Activated CD4-positive, alpha-beta T cell treated with anti-CD3 and anti-CD28 coated beads for 24 hours (primary cell): ENCODE results near the gene HIGD1B.
A peak's percentile ranks its signal among the peaks of the same experiment; 100 is the strongest.

Experiments used
- DNase-seq, 2 donors: peaks; one replicate each; pipeline ENCODE4 v3.0.0-alpha.2; 2020; ENCODE audit warnings: low read depth in 2 of 2

Gene HIGD1B

DNA sequence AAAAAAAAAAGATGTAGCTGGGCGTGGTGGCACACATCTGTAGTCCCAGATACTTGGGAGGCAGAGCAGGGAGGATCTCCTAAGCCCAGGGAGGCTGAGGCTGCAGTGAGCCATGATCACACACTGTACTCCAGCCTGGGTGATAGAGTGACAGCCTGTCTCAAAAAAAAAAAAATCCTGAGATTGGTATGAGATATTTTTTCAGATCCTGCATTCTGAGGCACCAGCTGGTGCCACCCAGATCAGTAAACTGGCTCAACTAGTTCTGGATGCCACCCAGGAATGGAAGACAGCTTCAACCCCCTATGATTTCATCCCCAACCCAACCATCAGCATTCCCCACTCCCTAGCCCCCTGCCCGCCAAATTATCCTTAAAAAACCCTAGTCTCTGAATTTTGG, 10.5 kb upstream of the HIGD1B start:
- DNase-seq: no peak

DNA sequence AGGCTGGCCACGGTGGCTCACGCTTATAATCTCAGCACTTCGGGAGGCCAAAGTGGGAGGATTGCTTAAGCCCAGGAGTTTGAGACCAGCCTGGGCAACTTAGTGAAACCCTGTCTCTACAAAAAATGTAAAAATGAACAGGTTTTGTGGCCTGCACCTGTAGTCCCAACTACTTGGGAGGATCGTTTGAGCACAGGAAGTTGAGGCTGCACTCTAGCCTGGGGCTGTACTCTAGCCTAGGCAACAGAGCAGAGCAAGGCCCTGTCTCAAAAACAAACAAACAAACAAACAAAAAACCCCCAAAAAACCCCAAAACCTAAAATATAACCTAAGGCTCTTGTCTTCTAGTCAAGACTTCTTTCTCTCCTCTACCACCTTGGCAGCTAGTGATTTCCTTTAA, 7.4 kb upstream of the HIGD1B start:
- no peak for DNase-seq

DNA sequence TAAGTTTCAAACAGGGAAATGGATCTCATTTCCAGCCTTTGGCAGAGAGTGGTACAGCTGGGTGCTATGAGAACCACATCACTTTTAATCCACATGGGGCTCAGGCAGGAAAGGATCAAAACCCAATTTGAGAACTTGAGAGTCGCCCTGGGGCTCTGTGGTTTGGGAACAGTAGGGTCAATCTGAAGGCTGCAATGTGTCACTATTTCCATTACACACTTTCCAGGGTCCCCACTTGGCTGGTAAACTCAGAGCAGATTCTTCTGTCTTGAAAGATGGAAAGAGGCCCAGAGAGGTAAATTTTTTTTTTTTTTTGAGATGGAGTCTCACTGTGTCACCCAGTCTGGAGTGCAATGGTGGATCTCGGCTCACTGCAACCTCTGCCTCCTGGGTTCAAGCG, 6.7 kb upstream of the HIGD1B start:
- DNase-seq: no peak

DNA sequence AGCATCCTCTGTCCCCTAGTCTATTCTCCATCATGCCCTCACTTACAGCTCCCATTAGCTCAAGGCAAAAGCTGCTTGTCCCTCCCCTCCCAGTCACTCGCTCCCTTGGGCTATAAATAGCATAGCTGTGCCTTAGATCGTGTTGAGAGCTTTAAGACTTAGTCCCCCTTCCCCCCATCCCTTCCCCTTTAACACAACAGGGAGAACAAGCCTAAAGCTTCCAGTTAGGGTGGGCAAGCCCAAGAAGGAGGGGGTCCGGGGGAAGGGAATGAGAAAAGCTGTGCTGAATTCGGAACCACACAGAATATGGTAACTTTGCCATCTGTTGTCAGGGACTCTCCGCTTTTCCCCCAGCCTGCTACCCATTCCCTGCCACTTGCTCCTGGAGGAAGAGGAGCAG, 4.9 kb upstream of the HIGD1B start:
- no peak for DNase-seq

DNA sequence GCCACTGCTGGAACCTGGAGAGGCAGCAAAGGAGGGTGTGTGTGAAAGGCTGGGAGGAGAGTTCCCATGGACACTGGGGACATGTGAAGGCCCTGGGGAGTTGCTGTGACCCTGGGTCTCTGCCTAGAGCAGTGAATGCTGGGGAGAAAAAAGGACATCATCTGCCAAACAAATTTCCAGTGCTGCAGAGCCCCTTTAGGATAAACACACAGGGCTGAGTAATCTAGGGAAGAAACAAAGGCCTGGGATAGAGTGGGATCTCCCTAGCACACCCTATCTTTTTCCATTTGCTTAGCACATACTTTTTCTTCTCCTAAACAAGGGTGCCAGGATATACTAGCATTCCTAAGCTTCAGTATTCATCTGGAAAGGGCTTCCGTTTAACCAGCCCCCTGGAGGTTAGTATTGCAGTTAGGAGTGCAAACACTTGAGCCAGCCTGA, 3.3 kb upstream of the HIGD1B start:
- no peak for DNase-seq

DNA sequence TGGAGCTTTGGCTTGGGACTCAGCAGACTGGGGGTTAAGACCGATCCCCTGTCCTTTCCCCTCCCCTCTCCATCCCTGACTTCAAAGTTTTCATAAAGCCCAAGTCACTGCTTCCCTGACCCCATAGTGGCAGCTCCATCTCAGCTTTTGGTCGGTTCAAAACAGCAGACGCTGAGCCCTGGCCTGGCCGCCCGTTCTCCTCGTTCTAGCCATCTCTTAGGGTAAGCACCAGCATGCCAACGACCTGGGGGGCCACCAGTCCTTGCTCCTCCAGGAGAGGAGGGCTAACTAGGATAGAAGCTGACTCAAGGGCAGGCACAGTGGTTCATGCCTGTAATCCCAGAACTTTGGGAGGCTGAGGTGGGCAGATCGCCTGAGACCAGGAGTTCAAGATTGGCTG, 1.5 kb upstream of the HIGD1B start:
- DNase-seq: no peak

DNA sequence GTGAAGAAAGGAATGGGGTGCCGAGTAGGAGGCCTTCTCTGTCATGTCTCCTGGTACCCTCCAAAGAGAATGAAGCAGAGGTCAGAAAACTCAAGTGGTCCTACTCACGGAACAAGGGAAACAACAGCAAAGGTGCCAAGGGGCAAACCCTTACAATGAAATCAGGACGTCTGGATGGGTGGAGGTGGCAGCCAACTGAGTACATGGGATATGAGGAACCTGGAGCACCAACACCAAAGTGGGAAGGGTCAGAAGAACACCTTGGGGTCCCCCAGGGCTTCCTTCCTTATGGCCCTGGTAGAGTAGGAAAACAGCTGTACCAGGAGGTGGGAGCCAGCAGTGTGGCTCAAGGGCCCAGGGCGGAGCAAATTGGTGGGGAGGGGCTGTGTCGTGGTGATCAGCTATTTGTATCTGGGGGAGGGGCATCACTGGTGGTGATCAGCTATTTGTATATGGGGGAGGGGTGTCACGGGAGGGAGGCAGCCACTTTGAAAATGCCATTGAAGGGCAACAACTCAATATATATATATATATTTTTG, 643 bp downstream of the HIGD1B start:
- no peak for DNase-seq

DNA sequence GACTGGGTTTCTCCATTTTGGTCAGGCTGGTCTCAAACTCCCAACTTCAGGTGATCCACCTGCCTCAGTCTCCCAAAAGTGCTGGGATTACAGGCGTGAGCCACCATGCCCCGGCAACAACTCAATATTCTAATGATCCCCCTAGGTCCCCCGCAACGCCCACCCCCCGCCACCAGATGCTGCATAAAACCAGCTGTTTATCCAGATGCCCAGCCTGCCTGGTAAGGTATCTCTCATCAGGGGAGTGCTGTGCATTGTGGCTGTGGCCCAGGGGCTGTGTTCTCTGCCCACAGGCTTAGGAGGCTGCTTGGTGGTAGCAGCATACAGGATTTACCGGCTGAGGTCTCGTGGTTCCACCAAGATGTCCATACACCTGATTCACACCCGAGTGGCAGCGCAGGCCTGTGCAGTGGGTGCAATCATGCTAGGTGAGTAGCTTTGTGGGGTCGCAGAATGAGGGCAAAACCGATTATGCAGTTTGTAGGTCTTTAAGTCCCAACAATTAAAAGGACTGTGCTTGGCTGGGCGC, 1.3 kb downstream of the HIGD1B start:
- no peak for DNase-seq

DNA sequence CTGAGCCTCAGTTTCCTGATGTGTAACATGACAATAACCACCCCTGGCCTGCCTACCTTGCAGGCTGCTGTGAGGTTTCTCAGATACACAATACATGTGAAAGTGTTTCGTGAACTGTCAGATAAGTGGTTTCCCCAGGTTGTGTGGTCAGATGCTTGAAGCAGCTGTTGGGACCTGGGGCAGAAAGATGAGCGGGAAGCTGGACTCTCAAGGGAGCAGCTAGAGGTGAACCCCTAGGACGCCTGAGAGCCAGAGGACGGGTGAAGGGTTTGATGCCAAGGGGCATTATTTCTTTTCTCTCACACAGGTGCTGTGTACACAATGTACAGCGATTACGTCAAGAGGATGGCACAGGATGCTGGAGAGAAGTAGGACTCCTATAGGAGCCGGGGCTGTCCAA, 2.3 kb downstream of the HIGD1B start:
- DNase-seq: no peak

DNA sequence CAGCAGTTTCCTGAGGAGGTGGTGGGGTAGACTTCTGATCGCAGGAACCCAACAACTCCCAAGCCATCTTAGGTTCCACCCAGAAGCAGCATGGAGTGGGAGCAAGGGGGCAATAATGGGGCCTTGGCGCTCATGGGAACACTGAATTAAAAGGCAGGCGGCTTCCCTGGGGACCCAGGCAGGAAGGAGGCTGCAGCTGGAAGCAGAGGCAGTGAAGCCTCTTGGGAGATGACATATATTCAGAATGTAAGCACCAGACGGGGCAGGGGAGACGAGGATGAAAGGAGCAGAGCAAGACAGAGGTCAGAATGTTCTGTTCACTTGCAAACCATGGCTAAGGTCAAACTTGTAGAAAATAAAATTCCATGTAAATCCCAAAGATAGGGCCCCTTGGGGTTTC, 2.9 kb downstream of the HIGD1B start:
- DNase-seq: no peak

DNA sequence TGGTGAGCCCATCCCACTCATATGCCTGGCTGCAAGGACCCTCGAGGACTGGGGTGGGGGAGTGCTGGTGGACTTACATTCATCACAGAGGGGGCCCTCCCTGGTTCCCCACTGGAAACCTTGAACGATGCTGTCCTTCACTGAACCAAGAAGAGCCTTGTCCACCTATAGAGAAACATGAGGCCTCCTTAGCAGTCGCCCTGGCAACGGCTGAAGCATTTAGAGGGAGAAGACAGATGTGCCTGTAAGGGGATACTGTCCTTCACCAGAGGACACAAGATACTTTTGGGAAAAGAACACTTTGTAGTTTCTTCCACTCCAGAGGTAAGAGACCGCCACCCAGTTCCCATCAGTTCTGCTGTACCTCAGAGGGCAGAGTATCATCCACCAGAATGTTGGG, 6.5 kb downstream of the HIGD1B start:
- DNase-seq: no peak

DNA sequence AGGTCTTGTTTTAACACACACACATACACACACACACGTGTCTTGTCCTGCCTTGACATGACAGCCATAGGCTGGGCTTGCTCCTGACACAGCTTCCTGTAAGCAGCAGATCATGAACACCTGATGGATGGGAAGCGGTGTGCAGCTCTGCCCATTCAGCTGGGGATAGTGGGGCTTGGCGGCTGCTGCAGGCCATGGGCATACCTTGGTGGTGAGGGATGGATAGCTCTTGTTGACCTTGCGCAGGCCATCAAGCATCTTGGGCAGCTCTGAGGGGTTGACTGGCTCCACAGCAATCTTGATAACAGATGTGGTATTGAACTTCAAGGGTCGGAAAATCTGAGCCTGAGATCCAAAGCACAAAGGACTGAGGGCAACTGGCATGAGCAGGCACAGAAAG, 12.0 kb downstream of the HIGD1B start:
- DNase-seq: no peak

DNA sequence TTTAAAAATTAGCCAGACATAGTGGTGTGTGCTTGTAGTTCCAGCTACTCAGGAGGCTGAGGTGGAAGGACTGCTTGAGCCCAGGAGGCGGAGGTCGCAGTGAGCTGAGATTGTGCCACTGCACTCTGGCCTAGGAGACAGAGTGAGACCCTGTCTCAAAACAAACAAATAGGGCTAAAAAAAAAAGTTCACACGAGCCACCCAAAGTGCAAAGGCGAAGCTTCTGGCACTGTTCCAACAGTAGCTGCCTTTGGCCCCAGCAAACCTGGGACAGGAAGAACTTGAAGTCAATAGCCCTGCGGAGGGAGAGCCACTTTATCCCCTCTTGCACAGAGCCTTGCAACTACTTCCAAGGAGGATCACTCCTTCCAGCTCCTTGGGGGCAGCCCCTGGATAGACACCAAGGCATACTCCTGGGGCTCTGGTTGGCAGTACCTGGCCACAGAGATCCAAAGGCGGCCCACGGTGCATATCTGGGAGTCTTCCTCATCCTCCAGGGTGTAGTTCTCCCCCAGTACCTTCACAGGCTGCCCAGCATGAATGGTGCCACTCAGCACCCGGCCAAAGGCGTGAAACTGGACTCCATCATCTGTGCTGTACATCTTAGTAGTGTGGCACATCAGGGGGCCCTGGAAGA, 14.7 kb downstream of the HIGD1B start:
- DNase-seq: no peak

DNA sequence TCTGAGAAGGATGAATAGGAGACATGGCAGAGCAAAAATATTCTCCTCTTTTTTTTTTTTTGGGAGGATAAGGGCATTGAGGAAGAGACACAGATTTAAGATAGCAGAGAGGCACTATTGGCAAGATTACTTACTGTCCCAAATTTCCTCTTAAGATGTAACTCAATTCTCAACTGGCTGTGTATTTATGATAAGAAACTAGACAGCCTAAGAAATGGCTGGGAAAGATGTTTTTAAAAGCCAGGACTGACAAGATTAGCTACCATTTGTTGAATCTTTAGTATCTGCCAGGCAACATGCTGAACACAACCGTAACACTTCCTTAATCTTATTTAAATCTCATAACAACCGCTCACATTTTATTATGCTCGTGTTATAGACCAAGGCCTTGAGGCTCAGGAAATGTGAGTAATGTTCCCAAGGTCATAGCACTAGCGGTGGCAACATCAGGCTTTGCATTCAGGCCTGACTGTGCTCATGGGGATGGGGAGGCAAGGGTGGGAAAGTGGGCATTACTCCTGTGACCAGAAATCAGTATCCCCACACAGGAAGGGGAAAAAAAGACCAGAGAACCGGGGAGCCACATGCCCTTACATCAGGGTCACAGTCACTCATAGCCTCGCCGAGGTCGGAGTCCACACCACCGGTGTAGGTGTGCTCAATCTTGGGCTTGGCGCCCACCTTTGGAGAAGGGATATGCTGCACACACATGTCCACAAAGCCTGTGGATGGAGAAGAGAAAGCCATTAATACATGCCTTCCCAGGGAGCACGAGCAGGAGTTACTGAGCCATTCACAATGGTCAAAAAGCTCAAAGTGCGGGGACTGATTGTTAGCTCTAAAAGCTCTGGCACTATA, 15.6 kb downstream of the HIGD1B start:
- no peak for DNase-seq

DNA sequence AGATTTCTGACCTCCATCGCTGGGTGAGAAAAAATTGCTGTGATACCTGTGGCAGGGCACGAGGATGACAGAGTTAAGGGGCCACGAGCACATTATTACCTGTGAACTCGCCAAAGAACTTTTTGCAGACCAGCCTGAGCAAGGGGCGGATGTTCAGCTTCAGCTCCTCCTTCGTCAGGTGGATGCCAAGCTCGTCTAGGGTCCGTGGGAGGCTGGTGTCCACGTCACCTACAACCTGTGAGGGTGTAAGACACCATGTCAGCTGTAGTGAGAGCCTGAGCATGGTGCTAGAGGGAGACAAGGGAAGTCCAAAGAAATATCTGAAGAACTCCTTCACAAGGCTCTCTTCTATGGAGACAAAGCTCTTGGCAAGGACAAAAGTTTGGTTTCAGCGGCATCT, 17.1 kb downstream of the HIGD1B start:
- no peak for DNase-seq

DNA sequence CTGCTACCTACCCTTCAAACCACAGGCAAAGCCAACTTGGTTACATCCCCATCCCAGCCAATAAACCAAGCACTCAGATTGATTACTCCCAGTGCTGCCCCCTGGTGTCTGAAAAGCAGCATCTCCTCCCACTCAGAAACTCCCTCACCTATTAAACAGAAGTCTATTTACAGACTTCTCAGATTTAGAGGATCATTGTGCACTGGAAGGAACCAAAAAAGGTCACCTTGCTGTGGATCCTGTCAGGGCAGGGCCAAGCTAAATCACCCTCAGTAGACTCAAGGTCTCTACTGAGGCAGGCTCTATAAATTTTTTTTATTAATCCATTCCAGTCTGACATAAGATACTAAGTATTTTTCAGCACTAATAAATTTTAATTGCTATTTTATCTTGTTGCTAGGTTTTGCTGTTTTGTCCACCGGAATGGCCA, 17.6 kb downstream of the HIGD1B start:
- peak; percentile 49 to 71 for DNase-seq

DNA sequence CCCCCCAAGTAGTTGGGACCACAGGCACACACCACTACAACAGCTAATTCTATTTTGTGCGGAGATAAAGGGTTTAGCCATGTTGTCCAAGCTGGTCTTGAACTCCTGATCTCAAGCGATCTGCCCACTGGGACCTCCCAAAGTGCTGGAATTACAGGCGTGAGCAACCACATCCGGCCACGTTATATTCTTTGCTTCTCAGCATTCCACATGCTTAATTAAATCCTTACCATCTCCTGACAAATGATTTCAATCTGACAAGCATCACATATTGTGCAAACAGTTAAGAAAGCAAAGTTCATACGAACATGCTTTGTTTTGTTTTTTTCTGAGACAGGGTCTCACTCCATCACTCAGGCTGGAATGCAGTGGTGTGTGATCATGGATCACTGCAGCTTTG, 18.2 kb downstream of the HIGD1B start:
- DNase-seq: no peak

DNA sequence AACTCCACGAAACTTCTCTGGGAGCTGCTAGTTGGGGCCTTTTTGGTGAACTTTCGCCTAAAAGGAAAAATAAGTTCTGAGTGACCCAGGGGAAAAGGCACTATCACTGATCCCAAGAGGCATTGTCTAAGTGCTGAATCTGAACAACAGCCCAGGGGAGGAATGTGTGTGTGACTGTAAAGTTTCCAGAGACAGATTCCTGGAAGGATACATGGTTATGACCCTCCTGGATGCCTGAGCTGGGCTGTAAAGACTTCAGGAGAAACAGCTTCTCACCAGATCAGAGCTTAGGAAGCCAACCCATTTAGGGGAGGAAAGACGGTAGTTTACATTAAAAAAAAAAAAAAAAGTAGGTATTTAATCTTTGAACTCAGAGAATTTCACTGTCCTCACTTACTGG, 20.2 kb downstream of the HIGD1B start:
- DNase-seq: no peak

DNA sequence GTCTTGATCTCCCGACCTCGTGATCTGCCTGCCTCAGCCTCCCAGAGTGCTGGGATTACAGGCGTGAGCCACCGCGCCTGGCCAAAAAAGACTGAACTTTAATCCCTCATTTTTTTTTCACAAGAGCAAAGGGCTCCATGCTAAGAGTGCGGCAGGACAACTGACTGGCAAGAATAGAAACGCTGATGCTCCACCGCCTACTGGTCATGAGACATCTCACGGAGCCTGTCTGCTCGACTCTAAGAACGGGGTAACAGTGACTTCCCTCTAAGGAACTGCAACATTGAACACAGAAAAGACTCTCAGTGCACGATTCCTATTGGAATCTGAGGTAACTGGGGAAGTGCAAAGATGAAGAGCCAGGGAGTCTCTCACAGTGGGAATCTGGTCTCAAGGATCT, 23.9 kb downstream of the HIGD1B start:
- DNase-seq: no peak

DNA sequence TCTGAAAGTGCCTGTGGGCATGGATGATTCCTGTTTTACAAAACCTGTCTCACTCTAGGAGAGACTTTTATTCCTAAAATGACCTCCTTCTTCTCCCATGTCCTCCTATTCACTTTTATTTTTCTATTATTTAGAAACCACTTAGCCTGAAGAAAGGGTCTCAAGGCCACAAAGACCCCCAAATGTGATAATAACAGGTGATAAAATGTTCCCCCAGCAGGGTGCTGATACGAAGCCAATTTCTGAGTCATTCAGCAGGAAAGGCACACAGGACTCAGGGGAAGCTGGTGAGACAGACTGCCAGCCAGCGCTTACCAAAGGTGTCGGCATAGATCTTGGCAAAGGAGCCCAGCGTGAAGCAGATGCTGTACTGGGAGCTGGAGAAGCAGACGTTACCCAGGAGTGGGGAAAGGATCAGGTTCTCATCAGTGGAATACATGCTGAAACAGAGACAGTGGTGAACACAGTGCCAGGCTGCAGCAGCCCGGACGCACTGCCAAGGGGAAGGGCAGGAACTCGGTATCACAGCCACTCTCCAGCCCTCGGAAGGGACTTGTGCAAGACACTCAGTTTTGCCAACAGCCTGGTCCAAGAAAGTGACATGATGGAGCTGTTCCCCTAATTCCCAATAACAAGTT, 24.6 kb downstream of the HIGD1B start:
- no peak for DNase-seq

DNA sequence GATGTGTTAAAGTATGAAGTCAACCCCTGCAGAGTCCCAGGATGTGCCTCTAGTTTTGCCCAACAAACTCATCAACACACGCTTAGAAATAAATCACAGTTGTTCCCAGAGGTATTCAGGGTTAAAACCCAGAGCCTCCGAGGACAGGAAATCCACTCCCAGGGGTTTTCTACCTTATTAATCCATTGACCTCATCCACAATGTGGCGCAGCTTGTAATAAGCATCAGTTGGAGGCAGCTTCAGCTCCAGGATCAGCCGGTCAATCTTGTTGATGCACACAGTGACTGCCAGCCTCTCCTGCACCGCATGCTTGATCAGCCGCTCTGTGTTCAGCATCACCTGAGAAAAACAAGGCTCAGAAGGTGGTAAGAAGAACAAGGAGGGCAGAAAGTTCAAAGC, 28.1 kb downstream of the HIGD1B start:
- DNase-seq: no peak

DNA sequence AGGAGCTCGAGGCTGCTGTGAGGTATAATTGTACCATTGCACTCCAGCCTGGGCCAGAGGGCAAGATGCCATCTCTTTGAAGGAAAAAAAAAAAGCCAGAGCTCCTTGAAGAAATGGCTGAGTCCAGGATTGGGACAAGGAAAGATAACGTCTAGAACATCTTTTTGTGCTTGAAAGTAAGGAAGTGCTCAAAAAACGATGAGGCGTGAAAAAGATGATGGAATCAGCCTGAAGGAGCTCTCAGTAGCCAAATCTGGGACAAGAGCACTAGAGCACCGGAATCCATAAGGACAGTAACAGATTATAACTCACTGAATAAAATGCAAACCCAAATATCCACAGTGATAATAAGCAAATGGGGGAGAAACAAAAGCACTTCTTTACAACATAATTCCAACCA, 29.4 kb downstream of the HIGD1B start:
- DNase-seq: no peak
